ENCODE measurements around the gene H2BK1.

The H2BK1 gene

DNA sequence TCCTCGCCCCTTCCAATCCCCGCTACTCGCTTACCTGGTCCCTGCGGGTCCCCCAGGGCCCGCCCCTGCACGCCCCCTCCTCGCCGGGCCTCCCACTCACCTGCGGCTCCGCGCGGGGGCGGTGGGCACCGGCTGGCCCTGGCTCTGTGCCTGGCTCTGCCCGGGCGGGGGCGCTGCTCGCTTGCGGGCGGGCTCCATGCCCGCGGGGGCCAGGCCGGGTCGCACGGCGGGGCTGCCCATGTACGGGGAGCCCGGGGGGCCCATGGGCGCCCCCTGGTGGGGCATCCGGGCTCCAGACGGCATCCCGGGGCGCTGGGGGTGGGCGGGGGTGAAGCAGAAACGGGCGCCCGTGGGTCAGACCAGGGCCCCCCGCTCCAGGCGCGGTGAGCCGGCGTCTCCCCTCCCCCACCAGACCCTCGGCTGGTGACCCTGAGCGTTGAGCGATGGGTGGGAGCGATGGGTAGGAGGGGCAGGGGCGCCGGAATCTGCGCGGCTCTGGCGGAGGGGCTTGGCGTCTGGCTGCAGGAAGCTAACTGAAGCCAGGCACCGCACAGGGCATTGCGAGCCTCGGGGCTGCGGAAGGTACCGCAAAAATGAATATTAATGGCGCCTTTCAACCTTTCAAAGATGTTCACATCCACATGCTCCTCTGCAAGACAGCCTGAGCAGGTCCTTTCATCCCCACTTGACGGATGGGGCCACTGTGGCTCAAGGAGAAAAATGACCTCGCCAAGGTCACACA is 35.2 kb upstream of the H2BK1 start:
- peak; percentile 83 for DNase-seq (ENCODE audit: low spot score)

DNA sequence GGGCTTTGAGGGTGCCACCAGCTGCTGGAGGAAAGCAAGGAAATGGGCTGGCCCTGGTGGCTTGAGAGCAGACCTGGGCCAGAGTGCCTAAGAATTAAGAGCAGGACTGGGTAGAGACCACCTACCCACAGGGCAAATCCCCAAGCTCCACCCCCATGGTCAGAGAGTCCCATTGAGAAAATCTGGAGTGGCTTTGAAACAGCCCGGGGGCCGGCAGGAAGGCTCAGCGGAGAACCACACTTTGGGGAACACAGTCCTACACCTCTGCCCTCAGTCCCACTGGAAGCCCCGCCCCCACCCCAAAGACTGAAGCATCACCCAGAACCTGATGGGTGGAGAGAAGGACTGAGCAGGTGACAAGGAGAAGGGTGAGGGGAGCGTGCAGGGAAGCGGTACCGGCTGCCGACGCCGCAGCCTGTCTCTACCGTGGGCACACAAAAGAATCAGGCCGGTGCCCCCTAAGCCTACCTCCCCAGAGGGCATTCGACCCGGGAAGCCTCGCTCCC is 34.6 kb upstream of the H2BK1 start:
- no peak for DNase-seq (ENCODE audit: low spot score)

DNA sequence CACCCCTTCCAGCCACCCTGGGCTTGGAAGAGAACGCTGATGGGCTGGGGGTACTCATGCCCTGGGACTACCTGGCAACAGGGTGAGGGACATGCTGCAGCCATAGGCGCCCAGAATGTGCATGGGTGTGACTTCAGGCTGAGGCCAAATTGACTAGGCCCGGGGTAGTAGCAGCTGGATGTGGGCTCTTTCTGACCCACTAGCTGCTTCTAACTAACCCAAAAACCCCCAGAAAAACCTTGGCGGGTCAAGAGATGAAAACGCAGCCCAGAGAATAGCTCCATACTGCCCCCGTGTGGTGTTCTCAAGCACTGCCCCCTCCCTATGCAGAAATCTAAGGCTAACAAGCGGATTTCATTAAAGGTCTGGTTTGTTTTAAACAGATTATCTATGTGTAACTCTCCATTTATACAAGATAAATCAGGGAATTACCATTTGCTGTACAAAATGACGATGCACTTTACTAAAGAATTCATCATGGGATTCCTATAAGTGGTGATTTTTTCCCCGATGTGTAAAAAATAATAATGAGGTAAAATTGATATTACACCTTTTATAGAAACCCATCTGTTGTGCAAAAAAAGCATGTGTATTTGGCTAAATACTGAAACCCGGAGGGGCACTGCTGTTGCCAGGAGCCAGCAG is 34.0 kb upstream of the H2BK1 start:
- peak; percentile 87 for DNase-seq (ENCODE audit: low spot score)

DNA sequence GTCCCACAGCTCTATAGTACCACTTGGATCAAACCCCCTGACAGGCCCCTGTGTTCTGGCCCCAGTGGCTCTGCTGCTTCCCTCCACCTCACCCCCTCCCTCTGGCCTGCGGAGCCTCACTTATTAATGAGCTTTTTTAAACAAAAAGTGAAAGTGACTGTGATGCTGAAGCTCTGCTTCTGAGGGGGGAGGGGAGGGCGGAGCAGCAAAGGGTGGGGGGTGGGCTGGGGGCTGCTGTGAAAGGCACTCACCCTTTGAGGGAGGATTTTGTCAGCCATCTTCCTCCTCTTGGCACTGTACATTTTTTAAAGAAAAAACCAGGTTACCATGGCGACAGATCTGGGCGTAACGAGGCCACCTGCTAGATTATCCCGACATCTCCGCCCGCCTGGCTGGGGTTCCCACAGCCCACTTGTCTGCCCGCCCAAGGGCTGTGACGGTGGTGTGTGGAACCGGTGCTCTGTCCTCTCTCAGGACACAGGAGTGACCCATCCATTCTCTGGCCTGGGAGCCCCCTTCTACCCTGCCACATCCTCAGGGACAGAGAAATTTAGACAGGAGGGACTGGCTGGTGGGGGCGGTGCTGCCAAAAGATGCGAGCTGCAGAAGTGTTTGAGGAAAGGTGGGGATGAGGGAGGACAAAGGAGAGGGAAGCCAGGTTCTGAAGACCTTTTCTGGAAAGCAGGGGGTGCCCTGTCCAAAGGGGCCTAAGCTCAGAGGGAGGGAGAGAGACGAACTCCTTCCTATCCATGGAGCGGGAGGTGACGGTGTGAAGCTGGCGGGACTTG is 33.3 kb upstream of the H2BK1 start:
- DNase-seq (ENCODE audit: low spot score): no peak

DNA sequence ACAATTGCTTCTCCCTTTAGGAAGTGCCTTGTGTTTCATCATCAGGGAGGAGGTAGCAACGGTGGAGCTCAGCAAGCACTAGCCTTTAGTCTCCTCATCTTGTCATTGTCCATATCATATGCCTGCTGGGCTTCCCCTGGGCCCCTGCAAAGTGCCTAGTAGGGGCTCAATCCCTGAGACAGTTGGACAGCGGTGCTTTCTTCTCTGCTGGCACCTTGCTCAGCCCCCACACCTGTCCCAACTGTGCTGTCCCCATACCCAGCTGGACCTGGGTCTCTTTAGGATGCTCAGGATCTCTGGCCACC is 32.7 kb upstream of the H2BK1 start:
- no peak for DNase-seq (ENCODE audit: low spot score)

DNA sequence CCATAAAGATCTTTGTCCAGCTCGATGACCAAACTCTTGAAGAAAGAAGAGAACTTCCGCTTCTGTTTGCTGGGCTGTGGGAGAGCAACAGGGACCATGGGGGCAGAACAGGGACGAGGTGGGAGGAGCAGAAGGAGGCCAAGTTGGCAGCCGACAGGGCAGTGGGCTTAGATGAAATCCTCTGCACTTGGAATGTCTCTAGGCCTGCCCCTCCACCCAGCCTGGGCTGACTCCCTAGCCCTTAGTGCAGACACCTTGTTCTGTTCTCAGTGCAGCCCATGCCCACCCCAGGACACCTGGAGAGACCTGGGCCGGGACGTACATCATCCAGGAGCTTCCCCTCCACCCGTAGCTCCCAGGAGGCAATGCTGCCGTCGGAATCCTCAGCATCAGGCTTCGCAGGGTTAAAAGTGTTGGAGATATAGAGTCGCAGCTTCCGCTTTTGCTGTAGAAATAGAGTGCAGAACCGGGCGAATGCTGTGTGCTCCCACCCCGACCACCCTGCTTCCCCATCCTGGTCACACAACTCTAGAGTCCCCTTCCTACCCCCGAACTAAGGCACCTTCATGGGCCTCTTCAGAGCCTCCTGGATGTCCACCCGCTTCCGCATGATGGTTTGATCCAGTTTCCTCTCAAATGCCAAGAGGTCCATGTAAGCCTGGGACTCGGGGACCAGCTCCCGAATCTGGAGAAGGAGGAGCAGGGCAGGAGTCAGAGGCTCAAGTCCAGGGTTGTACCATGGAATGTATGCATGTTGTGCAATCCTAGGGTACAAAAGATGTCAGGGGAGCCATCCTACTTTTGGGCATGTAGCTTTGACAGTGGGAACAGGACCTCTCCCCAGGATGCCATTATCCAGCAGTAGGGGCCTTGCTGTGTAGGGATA is 32.1 kb upstream of the H2BK1 start:
- no peak for DNase-seq (ENCODE audit: low spot score)

DNA sequence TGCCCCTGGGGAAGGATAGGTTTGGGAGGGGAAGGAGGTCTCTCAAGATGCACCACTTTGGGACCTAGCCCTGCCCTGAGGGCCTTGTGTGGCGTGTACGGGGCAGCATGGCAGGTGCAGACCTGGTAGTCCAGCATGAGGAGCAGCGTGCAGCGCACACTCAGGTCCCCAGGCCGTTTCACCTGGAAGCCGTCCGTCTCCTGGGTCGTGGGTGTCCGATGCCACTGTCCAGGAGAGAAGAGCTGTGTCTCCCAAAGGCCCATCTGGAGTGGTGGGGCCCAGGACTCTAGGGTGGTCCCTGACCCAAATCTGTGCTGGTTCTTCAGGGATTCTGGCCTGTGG is 31.4 kb upstream of the H2BK1 start:
- peak; percentile 4 for DNase-seq (ENCODE audit: low spot score)

DNA sequence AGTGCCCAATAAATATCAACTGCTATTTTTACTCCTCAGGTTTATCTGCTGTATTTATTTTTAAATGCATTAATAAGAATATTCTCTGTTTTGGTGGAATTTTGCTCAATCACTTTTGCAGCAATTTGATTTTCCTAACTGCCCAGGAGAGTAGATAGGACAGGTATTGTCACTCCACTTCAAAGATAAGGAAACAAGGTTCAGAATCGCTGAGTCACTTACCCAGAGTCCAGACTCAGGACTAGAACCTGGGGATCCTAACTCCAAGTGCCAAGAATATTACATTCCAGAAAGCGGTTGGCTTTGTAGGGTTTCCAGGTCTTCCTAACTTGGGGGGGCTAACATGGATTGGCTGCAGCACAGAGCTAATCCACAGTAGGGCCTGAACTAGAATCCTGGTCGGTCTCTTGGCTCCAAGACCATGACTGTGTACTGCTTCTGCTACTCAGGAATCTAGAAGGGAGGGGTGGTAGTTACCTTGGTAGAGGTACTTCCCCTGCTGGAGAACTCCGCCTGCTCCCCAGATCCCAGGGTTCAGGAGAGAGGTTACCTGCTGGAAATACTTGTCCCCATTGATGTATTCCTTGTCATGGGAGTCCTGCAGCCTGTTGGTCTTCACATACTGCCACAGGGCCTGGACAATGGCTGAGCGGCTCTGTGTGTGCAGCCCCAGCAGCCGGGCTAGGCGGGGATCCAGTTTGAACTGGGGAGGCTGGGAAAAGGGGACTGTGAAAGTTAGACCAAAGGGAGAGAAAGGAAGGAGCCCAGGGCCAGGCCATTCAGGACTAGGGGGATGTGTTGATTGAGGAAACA is 30.9 kb upstream of the H2BK1 start:
- peak; percentile 11 for DNase-seq (ENCODE audit: low spot score)

DNA sequence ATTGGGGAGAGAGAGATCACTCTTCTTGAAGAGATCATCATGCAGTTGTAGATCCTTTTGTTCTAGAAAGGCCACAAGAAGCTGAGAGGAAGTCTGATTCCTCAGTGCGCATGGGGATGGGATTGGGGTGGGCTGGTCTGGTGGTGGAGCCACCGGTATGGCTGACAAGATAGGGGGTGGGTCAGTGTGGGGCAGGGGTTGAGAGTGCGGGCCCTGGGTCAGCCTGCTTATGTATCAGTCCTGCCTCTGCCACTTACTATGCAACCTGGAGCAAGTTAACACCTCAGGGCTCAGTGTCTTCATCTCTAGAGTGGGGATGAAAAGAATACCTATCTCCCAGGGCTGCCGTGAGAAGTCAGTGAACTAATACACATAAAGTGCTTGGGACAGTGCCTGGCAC is 30.2 kb upstream of the H2BK1 start:
- peak; percentile 9 for DNase-seq (ENCODE audit: low spot score)

DNA sequence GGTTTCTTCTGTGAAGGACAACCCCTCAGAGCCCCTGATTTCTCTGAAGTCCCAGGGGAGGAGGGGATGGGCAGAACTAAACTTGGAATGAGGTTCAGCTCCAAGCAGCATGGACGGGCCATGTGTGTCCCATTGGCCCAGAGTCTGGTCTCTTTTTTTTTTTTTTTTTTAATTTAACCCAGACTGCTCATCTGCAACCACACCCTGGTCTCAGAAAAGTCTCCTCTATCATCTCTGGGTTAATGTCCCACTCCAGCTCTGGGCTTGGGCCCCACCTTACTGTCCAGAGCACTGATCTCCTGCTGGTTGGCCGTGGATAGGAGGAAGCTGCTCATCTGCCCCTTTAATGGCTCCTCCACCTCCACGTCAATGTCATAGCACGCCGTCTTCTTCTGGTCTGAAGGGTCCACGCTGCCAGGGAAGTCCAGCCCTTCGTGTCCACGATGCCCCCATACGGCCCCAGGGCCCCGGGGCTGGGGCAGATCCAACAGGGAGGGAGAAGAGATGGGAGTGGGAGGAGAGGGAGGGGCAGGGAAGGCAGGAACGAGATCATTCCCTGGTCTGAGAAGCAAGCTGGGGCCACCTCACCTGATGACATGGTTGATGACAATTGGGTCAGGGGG is 29.7 kb upstream of the H2BK1 start:
- peak; percentile 1 for DNase-seq (ENCODE audit: low spot score)

DNA sequence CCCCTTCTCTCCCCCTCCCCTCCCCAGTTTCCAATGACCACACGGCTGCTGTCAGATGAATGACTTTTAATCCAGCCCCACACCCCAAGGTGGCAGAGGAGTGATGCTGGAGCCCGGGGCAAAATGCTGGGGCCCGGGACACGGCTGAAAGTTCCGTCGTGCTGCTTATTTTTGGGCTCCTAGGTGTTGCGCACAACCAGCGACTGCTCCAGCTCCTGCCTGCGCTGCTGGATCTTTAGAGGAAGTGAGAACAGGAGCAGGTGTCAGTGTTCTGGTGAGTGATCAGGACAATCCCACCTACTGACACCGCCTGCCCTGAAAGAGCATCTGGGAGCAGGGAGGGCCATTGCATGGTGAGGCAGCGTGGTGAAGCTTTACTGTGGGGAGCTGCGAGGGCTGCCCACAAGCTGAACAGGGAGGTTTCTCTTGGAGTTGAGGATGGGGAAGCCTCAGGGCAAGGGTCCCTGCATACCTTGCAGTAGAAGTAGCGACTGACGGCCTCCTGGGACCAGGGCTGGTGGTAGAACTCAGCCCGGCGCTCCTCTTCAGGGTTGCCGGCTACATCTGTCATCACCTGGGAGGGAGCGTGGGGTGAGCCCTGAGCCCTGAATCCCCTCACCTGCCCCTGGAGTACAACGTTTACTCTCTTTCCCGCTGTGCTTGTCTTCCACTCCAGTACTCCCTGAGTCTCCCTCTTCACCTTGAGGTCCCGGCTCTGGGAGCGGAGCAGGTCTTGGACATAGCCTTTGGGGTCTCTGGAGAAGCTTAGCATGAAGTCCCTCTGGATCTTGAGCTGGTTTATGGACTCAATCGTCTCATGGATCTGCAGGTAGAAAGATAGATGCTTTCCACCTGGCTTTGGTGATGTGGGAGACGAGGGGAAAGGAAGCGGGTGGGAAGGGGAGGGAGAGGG is 28.9 kb upstream of the H2BK1 start:
- peak; percentile 6 for DNase-seq (ENCODE audit: low spot score)

DNA sequence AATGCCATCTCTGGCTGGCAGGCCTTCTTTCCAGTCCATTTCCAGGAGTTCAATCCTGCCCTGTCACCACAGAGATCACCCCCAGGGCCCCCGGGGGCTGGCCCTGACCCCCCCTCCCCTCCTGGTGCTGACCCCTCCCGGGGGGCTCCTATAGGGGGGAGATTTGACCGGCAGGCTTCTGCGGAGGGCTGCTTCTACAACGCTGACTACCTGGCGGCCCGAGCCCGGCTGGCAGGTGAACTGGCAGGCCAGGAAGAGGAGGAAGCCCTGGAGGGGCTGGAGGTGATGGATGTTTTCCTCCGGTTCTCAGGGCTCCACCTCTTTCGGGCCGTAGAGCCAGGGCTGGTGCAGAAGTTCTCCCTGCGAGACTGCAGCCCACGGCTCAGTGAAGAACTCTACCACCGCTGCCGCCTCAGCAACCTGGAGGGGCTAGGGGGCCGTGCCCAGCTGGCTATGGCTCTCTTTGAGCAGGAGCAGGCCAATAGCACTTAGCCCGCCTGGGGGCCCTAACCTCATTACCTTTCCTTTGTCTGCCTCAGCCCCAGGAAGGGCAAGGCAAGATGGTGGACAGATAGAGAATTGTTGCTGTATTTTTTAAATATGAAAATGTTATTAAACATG is 28.0 kb upstream of the H2BK1 start:
- DNase-seq (ENCODE audit: low spot score): no peak

DNA sequence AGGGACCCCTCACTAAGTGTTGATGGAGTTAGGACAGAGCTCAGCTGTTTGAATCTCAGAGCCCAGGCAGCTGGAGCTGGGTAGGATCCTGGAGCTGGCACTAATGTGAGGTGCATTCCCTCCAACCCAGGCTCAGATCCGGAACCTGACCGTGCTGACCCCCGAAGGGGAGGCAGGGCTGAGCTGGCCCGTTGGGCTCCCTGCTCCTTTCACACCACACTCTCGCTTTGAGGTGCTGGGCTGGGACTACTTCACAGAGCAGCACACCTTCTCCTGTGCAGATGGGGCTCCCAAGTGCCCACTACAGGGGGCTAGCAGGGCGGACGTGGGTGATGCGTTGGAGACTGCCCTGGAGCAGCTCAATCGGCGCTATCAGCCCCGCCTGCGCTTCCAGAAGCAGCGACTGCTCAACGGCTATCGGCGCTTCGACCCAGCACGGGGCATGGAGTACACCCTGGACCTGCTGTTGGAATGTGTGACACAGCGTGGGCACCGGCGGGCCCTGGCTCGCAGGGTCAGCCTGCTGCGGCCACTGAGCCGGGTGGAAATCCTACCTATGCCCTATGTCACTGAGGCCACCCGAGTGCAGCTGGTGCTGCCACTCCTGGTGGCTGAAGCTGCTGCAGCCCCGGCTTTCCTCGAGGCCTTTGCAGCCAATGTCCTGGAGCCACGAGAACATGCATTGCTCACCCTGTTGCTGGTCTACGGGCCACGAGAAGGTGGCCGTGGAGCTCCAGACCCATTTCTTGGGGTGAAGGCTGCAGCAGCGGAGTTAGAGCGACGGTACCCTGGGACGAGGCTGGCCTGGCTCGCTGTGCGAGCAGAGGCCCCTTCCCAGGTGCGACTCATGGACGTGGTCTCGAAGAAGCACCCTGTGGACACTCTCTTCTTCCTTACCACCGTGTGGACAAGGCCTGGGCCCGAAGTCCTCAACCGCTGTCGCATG is 27.2 kb upstream of the H2BK1 start:
- DNase-seq (ENCODE audit: low spot score): peak; percentile 11

DNA sequence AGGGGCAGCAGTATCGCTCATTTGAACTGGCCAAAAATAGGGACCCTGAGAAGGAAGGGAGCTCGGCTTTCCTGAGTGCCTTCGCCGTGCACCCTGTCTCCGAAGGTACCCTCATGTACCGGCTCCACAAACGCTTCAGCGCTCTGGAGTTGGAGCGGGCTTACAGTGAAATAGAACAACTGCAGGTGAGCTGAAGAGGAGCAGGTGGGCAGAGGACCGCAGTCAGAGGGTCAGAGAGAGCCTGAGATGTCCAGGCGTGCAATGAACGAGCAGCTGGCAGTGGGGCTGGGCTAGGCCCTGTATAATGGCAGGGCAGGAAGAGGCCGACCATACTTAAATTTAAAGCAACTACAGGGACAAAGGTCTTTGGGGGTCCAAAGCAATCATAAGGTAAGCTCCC is 26.1 kb upstream of the H2BK1 start:
- DNase-seq (ENCODE audit: low spot score): peak; percentile 4

DNA sequence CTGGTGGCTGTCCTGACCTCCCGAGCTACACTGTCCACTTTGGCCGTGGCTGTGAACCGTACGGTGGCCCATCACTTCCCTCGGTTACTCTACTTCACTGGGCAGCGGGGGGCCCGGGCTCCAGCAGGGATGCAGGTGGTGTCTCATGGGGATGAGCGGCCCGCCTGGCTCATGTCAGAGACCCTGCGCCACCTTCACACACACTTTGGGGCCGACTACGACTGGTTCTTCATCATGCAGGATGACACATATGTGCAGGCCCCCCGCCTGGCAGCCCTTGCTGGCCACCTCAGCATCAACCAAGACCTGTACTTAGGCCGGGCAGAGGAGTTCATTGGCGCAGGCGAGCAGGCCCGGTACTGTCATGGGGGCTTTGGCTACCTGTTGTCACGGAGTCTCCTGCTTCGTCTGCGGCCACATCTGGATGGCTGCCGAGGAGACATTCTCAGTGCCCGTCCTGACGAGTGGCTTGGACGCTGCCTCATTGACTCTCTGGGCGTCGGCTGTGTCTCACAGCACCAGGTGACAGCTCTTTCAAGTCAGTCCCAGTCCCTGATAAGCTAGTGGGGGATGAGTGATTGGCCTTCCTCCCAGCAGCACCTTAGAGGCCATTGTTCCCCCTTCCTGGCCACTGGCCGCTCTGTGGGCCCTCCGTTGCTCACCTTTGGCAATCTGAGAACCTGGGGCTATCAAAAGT is 25.0 kb upstream of the H2BK1 start:
- peak; percentile 11 for DNase-seq (ENCODE audit: low spot score)

DNA sequence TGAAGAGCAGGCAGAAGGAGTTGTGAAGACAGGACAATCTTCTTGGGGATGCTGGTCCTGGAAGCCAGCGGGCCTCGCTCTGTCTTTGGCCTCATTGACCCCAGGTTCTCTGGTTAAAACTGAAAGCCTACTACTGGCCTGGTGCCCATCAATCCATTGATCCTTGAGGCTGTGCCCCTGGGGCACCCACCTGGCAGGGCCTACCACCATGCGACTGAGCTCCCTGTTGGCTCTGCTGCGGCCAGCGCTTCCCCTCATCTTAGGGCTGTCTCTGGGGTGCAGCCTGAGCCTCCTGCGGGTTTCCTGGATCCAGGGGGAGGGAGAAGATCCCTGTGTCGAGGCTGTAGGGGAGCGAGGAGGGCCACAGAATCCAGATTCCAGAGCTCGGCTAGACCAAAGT is 23.5 kb upstream of the H2BK1 start:
- DNase-seq (ENCODE audit: low spot score): no peak

DNA sequence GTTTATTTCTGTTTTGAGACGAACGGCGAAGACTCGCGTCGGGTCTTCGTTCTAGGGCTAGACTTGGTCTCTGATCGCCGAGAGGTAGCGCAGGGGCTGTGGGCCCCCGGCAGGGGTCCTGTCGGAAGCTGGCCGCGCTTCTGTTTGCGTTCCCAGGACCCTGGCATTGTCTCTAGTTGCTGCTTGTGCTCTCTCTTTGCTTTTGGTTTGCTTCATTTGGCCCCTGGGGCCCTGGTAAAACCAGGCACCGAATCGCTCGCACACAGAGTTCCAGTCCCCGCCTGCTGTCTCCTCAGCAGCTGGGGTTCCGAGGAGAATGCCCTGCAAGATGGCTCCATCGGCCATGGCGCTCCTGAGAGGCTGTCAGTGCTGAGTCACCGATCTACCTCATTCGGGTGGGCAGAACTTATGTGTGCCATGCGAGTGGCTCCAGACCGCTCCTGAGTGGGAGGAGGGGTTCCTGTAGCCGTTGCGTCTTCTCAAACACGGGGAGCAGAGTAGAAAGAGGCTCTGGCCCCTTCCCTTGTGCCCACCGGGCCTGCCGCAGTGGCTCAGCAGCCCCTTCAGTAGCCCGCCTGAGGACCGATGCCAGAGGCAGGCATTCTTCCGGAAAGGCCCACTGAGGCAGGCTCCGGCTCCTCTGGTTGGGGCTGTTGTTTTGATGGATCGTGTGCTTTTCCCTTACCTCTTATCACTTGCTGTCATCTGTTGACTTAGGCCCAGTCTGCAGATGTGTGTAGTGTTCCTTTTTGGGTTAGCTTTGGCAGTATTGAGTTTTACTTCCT is 22.8 kb upstream of the H2BK1 start:
- DNase-seq (ENCODE audit: low spot score): peak; percentile 57

Measured in HuH-7.5 (cell line).